Vagina (tissue), 2 donors: ENCODE data around the gene SERPINB7.

ENCODE experiments used
- CTCF ChIP-seq, 3 experiments: fragments of 450-650 bp in 2 of 3; fragments of 200-600 bp in 1 of 3; sonication (generic) in 1 of 3; IDR thresholded peaks; one replicate each; pipeline ENCODE4 v1.5.1; 2017 to 2019; ENCODE audit warnings: antibody characterized with exemption in 3 of 3, mild to moderate bottlenecking in 2 of 3, moderate library complexity in 2 of 3
- POLR2A ChIP-seq, 2 donors: fragments of 450-650 bp; IDR thresholded peaks; one replicate each; pipeline ENCODE4 v1.6.1; 2017; ENCODE audit warnings: antibody characterized with exemption in 2 of 2, mild to moderate bottlenecking in 2 of 2, moderate library complexity in 2 of 2
- POLR2AphosphoS5 ChIP-seq, 2 donors: sonication (generic); formaldehyde crosslinking; IDR thresholded peaks; one replicate each; pipeline ENCODE4 v1.9.0; 2017; ENCODE audit warnings: antibody characterized with exemption in 2 of 2, mild to moderate bottlenecking in 2 of 2, low read depth in 1 of 2; ENCODE audit not compliant: insufficient read depth in 1 of 2

DNA sequence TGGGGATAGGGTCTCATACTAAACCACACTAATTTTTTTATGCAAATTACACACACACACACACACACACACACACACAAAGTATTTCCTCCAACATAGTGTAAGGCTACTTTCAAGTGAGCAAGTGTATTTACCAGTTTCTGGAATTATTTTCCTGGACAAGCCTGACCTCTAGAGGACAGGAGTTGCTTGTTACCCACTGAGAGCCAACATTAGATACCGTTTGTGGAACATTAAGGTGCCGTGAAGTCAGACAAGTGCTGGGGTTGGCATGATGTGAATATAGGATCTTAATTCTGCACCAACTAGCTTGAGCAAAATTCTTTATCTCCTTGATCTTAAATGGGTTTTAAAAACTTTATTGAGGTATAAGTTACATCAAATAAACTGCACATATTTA is 72.9 kb downstream of the SERPINB7 start:
- TF ChIP-seq CTCF (IDR thresholded peaks at IDR 0.05), result peak; percentile 29 to 49 (median 32)
- TF ChIP-seq POLR2A (IDR thresholded peaks at IDR 0.05), result no peak
- no peak for TF ChIP-seq POLR2AphosphoS5 (IDR thresholded peaks at IDR 0.05; ENCODE audit: insufficient read depth in 1 of 2, low read depth in 1 of 2)
